K562 (cell line): ENCODE results near the gene KCTD13. TPM values are rescaled to one million over a fixed set of nuclear protein-coding genes. Genes with fewer than 3 reads are reported as not detected.

Experiments used
- BRD9 ChIP-seq: fragments of 450-650 bp; IDR thresholded peaks from 2 replicates; pipeline ENCODE4 v1.6.1; 2018; ENCODE audit warnings: low read depth; ENCODE audit not compliant: partially characterized antibody
- HNRNPL ChIP-seq: fragments of 200-400 bp; formaldehyde crosslinking; IDR thresholded peaks from 2 replicates; pipeline ENCODE4 v1.6.1; 2017; ENCODE audit warnings: low read depth, mild to moderate bottlenecking, low read length
- KLF10 ChIP-seq: fragments of 250-450 bp; sonication (Bioruptor Pico); IDR thresholded peaks from 2 replicates; pipeline ENCODE4 v1.6.1; 2021; ENCODE audit warnings: matching md5 sums
- L3MBTL2 ChIP-seq: fragments of 450-650 bp; IDR thresholded peaks from 2 replicates; pipeline ENCODE4 v1.6.1; 2016; ENCODE audit warnings: mild to moderate bottlenecking, moderate library complexity
- MBD2 ChIP-seq: sonication (generic); IDR thresholded peaks from 2 replicates; pipeline ENCODE4 v1.6.1; 2016; ENCODE audit warnings: low read depth, borderline replicate concordance
- MXI1 ChIP-seq: IDR thresholded peaks from 2 replicates; pipeline ENCODE4 v1.6.1; 2011; ENCODE audit warnings: low read depth, mild to moderate bottlenecking, improper control_type of control experiment, low read length
- RBM25 ChIP-seq: fragments of 200-400 bp; formaldehyde crosslinking; IDR thresholded peaks from 2 replicates; pipeline ENCODE4 v1.6.1; 2018; ENCODE audit warnings: low read length, low read depth, moderate library complexity; ENCODE audit not compliant: severe bottlenecking
- RCOR1 ChIP-seq, 2 experiments: IDR thresholded peaks; 2 replicates each; pipeline ENCODE4 v1.6.1; 2012; ENCODE audit warnings: low read depth in 2 of 2, low read length in 2 of 2, borderline replicate concordance in 1 of 2, improper control_type of control experiment in 1 of 2
- RUNX1 ChIP-seq: sonication (generic); IDR thresholded peaks from 2 replicates; pipeline ENCODE4 v1.6.1; 2016; ENCODE audit warnings: antibody characterized with exemption, low read depth
- SIRT6 ChIP-seq: IDR thresholded peaks from one replicate; pipeline ENCODE4 v1.6.1; 2012; ENCODE audit warnings: low read depth, mild to moderate bottlenecking, control low read depth, inconsistent platforms, low read length, moderate library complexity
- SPI1 ChIP-seq: IDR thresholded peaks from 2 replicates; pipeline ENCODE4 v1.6.1; 2011; ENCODE audit warnings: low read depth, low read length, control low read depth, borderline replicate concordance
- TAF1 ChIP-seq: IDR thresholded peaks from 2 replicates; pipeline ENCODE4 v1.6.1; 2011; ENCODE audit warnings: mild to moderate bottlenecking, low read length, moderate library complexity; ENCODE audit not compliant: insufficient read depth, control insufficient read depth, severe bottlenecking; ENCODE audit errors: extremely low read depth
- TBP ChIP-seq: optimal IDR thresholded peaks from 2 replicates; pipeline ENCODE3; 2011; ENCODE audit warnings: low read depth, low read length, improper control_type of control experiment
- U2AF1 ChIP-seq: fragments of 200-400 bp; formaldehyde crosslinking; optimal IDR thresholded peaks from 2 replicates; pipeline ENCODE3; 2017; ENCODE audit warnings: mild to moderate bottlenecking, low read depth, low read length, moderate library complexity
- ZNF232 ChIP-seq: sonication (generic); formaldehyde crosslinking; IDR thresholded peaks from 2 replicates; pipeline ENCODE4 v1.8.0; 2022; ENCODE audit warnings: mild to moderate bottlenecking, missing genetic modification reagents
- ZNF347 ChIP-seq: fragments of 450-650 bp; formaldehyde crosslinking; IDR thresholded peaks from 2 replicates; pipeline ENCODE4 v1.4.0; 2020; ENCODE audit warnings: low read depth, mild to moderate bottlenecking, moderate library complexity
- ZNF76 ChIP-seq: fragments of 250-450 bp; sonication (Bioruptor Pico); IDR thresholded peaks from 2 replicates; pipeline ENCODE4 v1.4.0; 2020; ENCODE audit warnings: mild to moderate bottlenecking, moderate library complexity, borderline replicate concordance
- polyA plus RNA-seq, 8 experiments: library from polyadenylated mRNA; depleted of rRNA in 4 of 8; stranded (reverse) in 5 of 8; unstranded in 3 of 8; fragments of >200 nt; fragmentation: Nextera tagmentation in 2 of 8; fragmentation: Illumina TruSeq in 1 of 8; extraction: Ambion mirVana in 2 of 8; extraction: Trizol in 1 of 8; gene quantifications; 2 replicates each; pipeline versions ENCODE4 v1.2.1 to v1.2.3, GENCODE V29; 2011 to 2014; ENCODE audit warnings: inconsistent platforms in 1 of 8, missing spikeins in 1 of 8
- total RNA-seq, 7 experiments: library from RNA; depleted of rRNA in 6 of 7; stranded (reverse); fragments of >200 nt in 6 of 7; fragmentation: Illumina TruSeq in 2 of 7; extraction: Trizol in 2 of 7; gene quantifications; 2 replicates each; pipeline versions ENCODE4 v1.2.1 to v1.2.3, GENCODE V29; 2011 to 2021; ENCODE audit warnings: low replicate concordance in 1 of 7
- TF ChIP-seq, protein P1 (sequence below): fragments of 450-650 bp; formaldehyde crosslinking; IDR thresholded peaks from 2 replicates; pipeline ENCODE4 v1.4.0; 2022; ENCODE audit warnings: mild to moderate bottlenecking, moderate library complexity
- TF ChIP-seq, protein P2 (sequence below), 2 experiments: fragments of 450-650 bp in 1 of 2; sonication (generic) in 1 of 2; formaldehyde crosslinking in 1 of 2; IDR thresholded peaks; 2 replicates each; pipeline versions ENCODE4 v1.7.1 to v1.9.0; 2016 to 2022; ENCODE audit warnings: inconsistent platforms in 1 of 2, mild to moderate bottlenecking in 1 of 2, missing genetic modification reagents in 1 of 2

Gene KCTD13
- total and polyA plus RNA-seq, 9 of the 15 experiments (the other 6 are each of a cell fraction or from before 2014, with no cell fraction given) = 1.0 to 20.6 (median 9.8) TPM

DNA sequence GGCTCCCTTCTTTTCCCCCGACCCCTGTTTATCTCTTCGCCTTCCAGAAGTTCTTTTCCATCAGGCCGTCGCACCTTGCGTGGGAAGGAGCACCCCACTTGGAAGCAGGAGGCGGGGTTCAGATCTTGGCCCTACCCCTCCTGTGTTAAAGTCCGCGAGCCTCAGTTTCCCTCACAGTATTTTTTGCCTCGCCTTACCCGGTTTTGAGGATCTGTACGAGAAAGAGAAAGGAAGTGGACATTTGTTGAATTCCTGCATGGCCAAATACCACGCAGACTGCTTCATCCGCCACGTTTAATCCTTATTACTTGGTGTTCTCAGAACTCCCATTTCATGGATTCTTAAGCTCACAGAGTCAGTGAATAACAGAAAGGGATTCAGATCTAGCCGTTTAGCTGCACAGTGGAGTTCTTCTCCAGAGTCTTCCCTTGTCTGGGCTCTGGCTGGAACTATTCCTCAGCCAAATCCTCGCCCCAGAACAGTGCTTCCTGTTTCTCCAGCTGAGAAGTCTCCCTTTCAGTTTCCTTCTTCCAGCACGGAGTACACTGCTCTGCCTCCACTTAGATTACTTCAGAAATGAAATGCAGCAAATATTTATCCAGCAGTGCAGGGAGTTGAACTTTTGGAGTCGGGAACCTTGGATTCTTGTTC lies 36.4 kb upstream of the KCTD13 start (continued):
- TF ChIP-seq, protein P1, sequence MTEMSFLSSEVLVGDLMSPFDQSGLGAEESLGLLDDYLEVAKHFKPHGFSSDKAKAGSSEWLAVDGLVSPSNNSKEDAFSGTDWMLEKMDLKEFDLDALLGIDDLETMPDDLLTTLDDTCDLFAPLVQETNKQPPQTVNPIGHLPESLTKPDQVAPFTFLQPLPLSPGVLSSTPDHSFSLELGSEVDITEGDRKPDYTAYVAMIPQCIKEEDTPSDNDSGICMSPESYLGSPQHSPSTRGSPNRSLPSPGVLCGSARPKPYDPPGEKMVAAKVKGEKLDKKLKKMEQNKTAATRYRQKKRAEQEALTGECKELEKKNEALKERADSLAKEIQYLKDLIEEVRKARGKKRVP (CRISPR knock-in tag) = no peak
- TF ChIP-seq ZNF347 (no peak), RBM25 (no peak), TAF1 (no peak), HNRNPL (no peak), MBD2 (0 out of 2 replicates have a peak, but pooled peaks have one; percentile 12), U2AF1 (no peak), ZNF76 (0 out of 2 replicates have a peak, but pooled peaks have one; percentile 19), ZNF232 (no peak), SPI1 (0 out of 2 replicates have a peak, but pooled peaks have one; percentile 2), MXI1 (no peak), RCOR1 (IDR thresholded peaks at IDR 0.05; ENCODE audit: borderline replicate concordance in 1 of 2, low read depth in 2 of 2, low read length in 2 of 2) (no peak), RUNX1 (no peak), TBP (peak; percentile 8), L3MBTL2 (no peak), BRD9 (no peak), SIRT6 (no peak), KLF10 (no peak)
- TF ChIP-seq, protein P2, sequence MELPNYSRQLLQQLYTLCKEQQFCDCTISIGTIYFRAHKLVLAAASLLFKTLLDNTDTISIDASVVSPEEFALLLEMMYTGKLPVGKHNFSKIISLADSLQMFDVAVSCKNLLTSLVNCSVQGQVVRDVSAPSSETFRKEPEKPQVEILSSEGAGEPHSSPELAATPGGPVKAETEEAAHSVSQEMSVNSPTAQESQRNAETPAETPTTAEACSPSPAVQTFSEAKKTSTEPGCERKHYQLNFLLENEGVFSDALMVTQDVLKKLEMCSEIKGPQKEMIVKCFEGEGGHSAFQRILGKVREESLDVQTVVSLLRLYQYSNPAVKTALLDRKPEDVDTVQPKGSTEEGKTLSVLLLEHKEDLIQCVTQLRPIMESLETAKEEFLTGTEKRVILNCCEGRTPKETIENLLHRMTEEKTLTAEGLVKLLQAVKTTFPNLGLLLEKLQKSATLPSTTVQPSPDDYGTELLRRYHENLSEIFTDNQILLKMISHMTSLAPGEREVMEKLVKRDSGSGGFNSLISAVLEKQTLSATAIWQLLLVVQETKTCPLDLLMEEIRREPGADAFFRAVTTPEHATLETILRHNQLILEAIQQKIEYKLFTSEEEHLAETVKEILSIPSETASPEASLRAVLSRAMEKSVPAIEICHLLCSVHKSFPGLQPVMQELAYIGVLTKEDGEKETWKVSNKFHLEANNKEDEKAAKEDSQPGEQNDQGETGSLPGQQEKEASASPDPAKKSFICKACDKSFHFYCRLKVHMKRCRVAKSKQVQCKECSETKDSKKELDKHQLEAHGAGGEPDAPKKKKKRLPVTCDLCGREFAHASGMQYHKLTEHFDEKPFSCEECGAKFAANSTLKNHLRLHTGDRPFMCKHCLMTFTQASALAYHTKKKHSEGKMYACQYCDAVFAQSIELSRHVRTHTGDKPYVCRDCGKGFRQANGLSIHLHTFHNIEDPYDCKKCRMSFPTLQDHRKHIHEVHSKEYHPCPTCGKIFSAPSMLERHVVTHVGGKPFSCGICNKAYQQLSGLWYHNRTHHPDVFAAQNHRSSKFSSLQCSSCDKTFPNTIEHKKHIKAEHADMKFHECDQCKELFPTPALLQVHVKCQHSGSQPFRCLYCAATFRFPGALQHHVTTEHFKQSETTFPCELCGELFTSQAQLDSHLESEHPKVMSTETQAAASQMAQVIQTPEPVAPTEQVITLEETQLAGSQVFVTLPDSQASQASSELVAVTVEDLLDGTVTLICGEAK (IDR thresholded peaks at IDR 0.05) = no peak; the same call in 1 of the 2 replicates
- TF ChIP-seq, protein P2 (CRISPR knock-in tag; IDR thresholded peaks at IDR 0.05) = no peak
